GM12878 (cell line): ENCODE results near the gene ARL13A. TPM values are rescaled to one million over a fixed set of nuclear protein-coding genes. Genes with fewer than 3 reads are reported as not detected.
A peak's percentile ranks its signal among the peaks of the same experiment; 100 is the strongest.

Experiments
- ATAC-seq: fragments of 200-7000 bp; cut with Tn5 transposase; 3 replicates; pipeline ENCODE4 v1.9.1; 2020; ENCODE audit warnings: mild to moderate bottlenecking, moderate library complexity
- BruUV-seq: library from RNA; stranded (reverse); fragments of 400-500 nt; replicated peaks from 2 replicates; lab custom pipeline; 2021; lab: Mats Ljungman, UMichigan
- CTCF ChIA-PET: fragments of 300-600 bp; sonication (Branson Sonifier 250); formaldehyde crosslinking; extraction: SDS; loops from one replicate; lab custom pipeline; 2021; ENCODE audit warnings: inconsistent platforms; lab: Yijun Ruan, JAX
- POLR2A ChIA-PET: fragments of 350-600 bp; formaldehyde crosslinking; extraction: SDS; loops from one replicate; lab custom pipeline; 2021; ENCODE audit warnings: inconsistent platforms; lab: Charles Lee
- RAD21 ChIA-PET: fragments of 300-600 bp; sonication (Branson Sonifier 250); formaldehyde crosslinking; loops from one replicate; lab custom pipeline; 2023; ENCODE audit warnings: antibody characterized with exemption; ENCODE audit not compliant: unreplicated experiment; lab: Charles Lee
- SMC1A ChIA-PET: fragments of 300-600 bp; sonication (Branson Sonifier 250); formaldehyde crosslinking; loops from one replicate; lab custom pipeline; 2023; ENCODE audit not compliant: unreplicated experiment, uncharacterized antibody; lab: Charles Lee
- DNase-seq: peaks from one replicate; pipeline ENCODE4 v3.0.0-alpha.2; 2011; ENCODE audit warnings: low read depth, low spot score
- FAIRE-seq: peaks from 3 replicates; lab custom pipeline; 2011; peaks lifted over from hg19 to GRCh38; lab: Jason Lieb, UNC
- H2AFZ ChIP-seq: 2 replicates; pipeline ENCODE4 v1.6.0; 2011; ENCODE audit warnings: low read depth, low read length, control low read depth; ENCODE audit not compliant: control insufficient read depth
- H3K27ac ChIP-seq: 2 replicates; pipeline ENCODE4 v1.5.1; 2011; ENCODE audit warnings: control low read depth; ENCODE audit not compliant: control insufficient read depth, insufficient read depth
- H3K27me3 ChIP-seq, 2 experiments: replicated peaks in 1 of 2; 2 replicates each; pipeline versions ENCODE4 v1.6.0 to v1.6.1; 2011; ENCODE audit warnings: low read length in 1 of 2; ENCODE audit not compliant: control insufficient read depth in 2 of 2, insufficient read depth in 2 of 2
- H3K36me3 ChIP-seq, 2 experiments: 2 replicates each; pipeline ENCODE4 v1.5.1; 2011; ENCODE audit warnings: low read length in 1 of 2; ENCODE audit not compliant: control insufficient read depth in 2 of 2, insufficient read depth in 2 of 2
- H3K4me1 ChIP-seq: 2 replicates; pipeline ENCODE4 v1.6.1; 2011; ENCODE audit warnings: mild to moderate bottlenecking, low read length, moderate library complexity, mixed read lengths; ENCODE audit not compliant: control insufficient read depth, insufficient read depth
- H3K4me2 ChIP-seq: 2 replicates; pipeline ENCODE4 v1.6.0; 2011; ENCODE audit warnings: control low read depth; ENCODE audit not compliant: control insufficient read depth, insufficient read depth
- H3K4me3 ChIP-seq: fragments of 200-600 bp; sonication (generic); 2 replicates; pipeline ENCODE4 v1.5.1; 2016
- H3K79me2 ChIP-seq: 2 replicates; pipeline ENCODE4 v1.6.0; 2011; ENCODE audit warnings: low read length; ENCODE audit not compliant: control insufficient read depth, insufficient read depth
- H3K9ac ChIP-seq: 2 replicates; pipeline ENCODE4 v1.8.0; 2011; ENCODE audit warnings: low read length, control low read depth, mixed read lengths; ENCODE audit not compliant: control insufficient read depth, insufficient read depth
- H3K9me3 ChIP-seq: replicated peaks from 3 replicates; pipeline ENCODE4 v1.5.1; 2011; ENCODE audit warnings: mild to moderate bottlenecking, low read length; ENCODE audit not compliant: control insufficient read depth, insufficient read depth
- H4K20me1 ChIP-seq: 2 replicates; pipeline ENCODE4 v1.6.0; 2011; ENCODE audit not compliant: control insufficient read depth, insufficient read depth
- FOXM1 ChIP-seq: IDR thresholded peaks from 2 replicates; pipeline ENCODE4 v1.6.1; 2012; ENCODE audit warnings: low read depth, mild to moderate bottlenecking, inconsistent platforms, low read length, moderate library complexity
- JUNB ChIP-seq: IDR thresholded peaks from 2 replicates; pipeline ENCODE4 v1.6.1; 2016; ENCODE audit warnings: antibody characterized with exemption, mild to moderate bottlenecking
- NFIC ChIP-seq: IDR thresholded peaks from 2 replicates; pipeline ENCODE4 v1.6.1; 2012; ENCODE audit warnings: low read depth, mild to moderate bottlenecking, inconsistent platforms, low read length, moderate library complexity
- ZBTB40 ChIP-seq: fragments of 450-650 bp; IDR thresholded peaks from 2 replicates; pipeline ENCODE4 v1.6.1; 2016; ENCODE audit warnings: mild to moderate bottlenecking, moderate library complexity, borderline replicate concordance
- WGBS: methylation state at CpG from one replicate; pipeline ENCODE4 v1.1.6; 2016; ENCODE audit warnings: low lambda C conversion rate; ENCODE audit not compliant: insufficient replicate concordance, insufficient coverage; ENCODE audit errors: missing lambda C conversion rate; 5-methylcytosine and 5-hydroxymethylcytosine counted together
- in situ Hi-C: fragments of 300-500 bp; cut with MboI; formaldehyde crosslinking; loops from 9 replicates; pipeline ENCODE4 v1.14.3; 2018; ENCODE audit warnings: mixed read lengths
- intact Hi-C: fragments of 100-400 bp; cut with micrococcal nuclease; formaldehyde crosslinking; loops from one replicate; pipeline ENCODE4 v1.14.2; 2022; ENCODE audit not compliant: unreplicated experiment
- polyA plus RNA-seq, 11 experiments: library from polyadenylated mRNA; depleted of rRNA in 4 of 11; unstranded in 6 of 11; stranded (reverse) in 5 of 11; fragments of >200 nt; fragmentation: Nextera tagmentation in 4 of 11; fragmentation: Illumina TruSeq in 1 of 11; extraction: Ambion mirVana in 4 of 11; extraction: Trizol in 1 of 11; gene quantifications; 1 replicate in 1 of 11; 2 replicates in 10 of 11; pipeline versions ENCODE4 v1.2.1 to v1.2.3, GENCODE V29; 2011 to 2016; ENCODE audit warnings: inconsistent platforms in 2 of 11, missing spikeins in 2 of 11, low read depth in 1 of 11
- total RNA-seq, 4 experiments: library from RNA; depleted of rRNA in 3 of 4; stranded (reverse); fragments of >200 nt in 3 of 4; fragmentation: Illumina TruSeq in 1 of 4; extraction: Trizol in 1 of 4; gene quantifications; 2 replicates each; pipeline versions ENCODE4 v1.2.1 to v1.2.3, GENCODE V29; 2013 to 2021

ARL13A gene
- total and polyA plus RNA-seq, 10 of the 15 experiments (the other 5 are each of a cell fraction or from before 2014, with no cell fraction given), result not detected

GRCh38 chrX:101037231-101037630, 67.7 kb downstream of the ARL13A start:
- ChIA-PET POLR2A (no interaction called here), SMC1A (no interaction called here), RAD21 (no interaction called here), CTCF (no interaction called here)
- Histone ChIP-seq H3K9me3 (no peaks in the 10 kb centered on the region), H3K9ac (no peak overlapping the region), H4K20me1 (no peaks in the 10 kb centered on the region), H3K79me2 (no peaks in the 10 kb centered on the region), H3K36me3 (no peaks in the 10 kb centered on the region; a peak in 1 of 4 replicates), H3K27me3 (no peaks in the 10 kb centered on the region), H3K4me1 (no peaks in the 10 kb centered on the region), H2AFZ (no peak overlapping the region), H3K4me2 (no peak overlapping the region), H3K27ac (no peak overlapping the region), H3K4me3 (no peak overlapping the region)
- intact Hi-C loops (no loop called here), in situ Hi-C loops (no loop called here)
- DNase-seq (no peak), ATAC-seq (no peak), FAIRE-seq (no peak)
- TF ChIP-seq ZBTB40 (peak; percentile 55; the same call in 1 of the 2 replicates), FOXM1 (no peak)
- no TSS peak for BruUV-seq

- Histone ChIP-seq H2AFZ (no peak overlapping the region), H4K20me1 (no peaks in the 10 kb centered on the region), H3K27ac (no peak overlapping the region), H3K9me3 (no peaks in the 10 kb centered on the region), H3K27me3 (no peaks in the 10 kb centered on the region), H3K4me2 (no peak overlapping the region), H3K36me3 (no peaks in the 10 kb centered on the region; a peak in 1 of 4 replicates), H3K4me1 (no peaks in the 10 kb centered on the region), H3K9ac (no peak overlapping the region), H3K4me3 (no peak overlapping the region), H3K79me2 (no peaks in the 10 kb centered on the region)
- no TSS peak for BruUV-seq
- POLR2A ChIA-PET, result no interaction called here
- 7% methylated on average over 4 of the region's 4 CpGs for WGBS
- ATAC-seq (no peak), FAIRE-seq (no peak), DNase-seq (no peak)
- SMC1A ChIA-PET, result no interaction called here
- RAD21 ChIA-PET, result no interaction called here
- intact Hi-C loops, result no loop called here
- TF ChIP-seq JUNB, result peak; percentile 24; the same call in 1 of the 2 replicates
- TF ChIP-seq NFIC, result no peak
- CTCF ChIA-PET, result interaction anchor here (0.8 kb wide), 1 partner anchor 14 kb away, joined by 3 read pairs; no protein-coding TSS in a partner anchor
- in situ Hi-C loops, result no loop called here
Observed at GRCh38 chrX:101040197-101040596, 70.7 kb downstream of the ARL13A start.

Other genes starting within 250 kb of the ARL13A start
- gene SYTL4, start 237.6 kb upstream of the ARL13A start, total RNA-seq (2014; rRNA removed), result 0.11 and 0.22 TPM in 2 replicates
- 0.09 and 0.31 TPM in 2 replicates for gene SYTL4, start 237.6 kb upstream of the ARL13A start, total RNA-seq (2014; rRNA removed; fragmentation: Illumina TruSeq; extraction: Trizol)
- 0.74 TPM in 1 of 2 replicates, not detected in the other for gene SYTL4, start 237.6 kb upstream of the ARL13A start, total RNA-seq (2021)
- gene SYTL4, start 237.6 kb upstream of the ARL13A start, polyA plus RNA-seq (2011; rRNA removed), result not detected in 2 replicates
- 0.22 and 0.38 TPM in 2 replicates for gene SYTL4, start 237.6 kb upstream of the ARL13A start, polyA plus RNA-seq (2014; fragmentation: Illumina TruSeq; extraction: Trizol)
- gene SYTL4, start 237.6 kb upstream of the ARL13A start, polyA plus RNA-seq (2014; fragmentation: Nextera tagmentation; extraction: Ambion mirVana), result under 1 TPM; 0.13 to 0.29 TPM
- gene SYTL4, start 237.6 kb upstream of the ARL13A start, polyA plus RNA-seq (2014; rRNA removed), result 0.15 and 0.17 TPM in 2 replicates
- gene SYTL4, start 237.6 kb upstream of the ARL13A start, polyA plus RNA-seq (2016; fragmentation: Nextera tagmentation; extraction: Ambion mirVana), result under 1 TPM in 1 of 2 experiments, not detected in 1; 0.07 TPM
- gene CSTF2, start 149.3 kb upstream of the ARL13A start, total RNA-seq (2014; rRNA removed), result 34.8 and 35.6 TPM in 2 replicates
- gene CSTF2, start 149.3 kb upstream of the ARL13A start, total RNA-seq (2014; rRNA removed; fragmentation: Illumina TruSeq; extraction: Trizol), result 28.7 and 30.3 TPM in 2 replicates
- 31.9 and 35.2 TPM in 2 replicates for gene CSTF2, start 149.3 kb upstream of the ARL13A start, total RNA-seq (2021)
- gene CSTF2, start 149.3 kb upstream of the ARL13A start, polyA plus RNA-seq (2011; rRNA removed), result 42.7 and 45.2 TPM in 2 replicates
- 37.1 and 40.2 TPM in 2 replicates for gene CSTF2, start 149.3 kb upstream of the ARL13A start, polyA plus RNA-seq (2014; fragmentation: Illumina TruSeq; extraction: Trizol)
- 1 to 10 TPM; 7.7 to 9.0 TPM for gene CSTF2, start 149.3 kb upstream of the ARL13A start, polyA plus RNA-seq (2014; fragmentation: Nextera tagmentation; extraction: Ambion mirVana)
- 36.5 and 36.9 TPM in 2 replicates for gene CSTF2, start 149.3 kb upstream of the ARL13A start, polyA plus RNA-seq (2014; rRNA removed)
- gene CSTF2, start 149.3 kb upstream of the ARL13A start, polyA plus RNA-seq (2016; fragmentation: Nextera tagmentation; extraction: Ambion mirVana), result 10 to 100 TPM; 56.9 to 66.6 TPM
- gene NOX1, start 95.3 kb upstream of the ARL13A start, total RNA-seq (2014; rRNA removed), result not detected in 2 replicates
- not detected in 2 replicates for gene NOX1, start 95.3 kb upstream of the ARL13A start, total RNA-seq (2014; rRNA removed; fragmentation: Illumina TruSeq; extraction: Trizol)
- gene NOX1, start 95.3 kb upstream of the ARL13A start, total RNA-seq (2021), result 0.16 TPM in 1 of 2 replicates, not detected in the other
- gene NOX1, start 95.3 kb upstream of the ARL13A start, polyA plus RNA-seq (2011; rRNA removed), result not detected in 2 replicates
- 0.03 TPM in 1 of 2 replicates, not detected in the other for gene NOX1, start 95.3 kb upstream of the ARL13A start, polyA plus RNA-seq (2014; fragmentation: Illumina TruSeq; extraction: Trizol)
- gene NOX1, start 95.3 kb upstream of the ARL13A start, polyA plus RNA-seq (2014; fragmentation: Nextera tagmentation; extraction: Ambion mirVana), result under 1 TPM in 1 of 2 experiments, not detected in 1; 0.09 TPM
- not detected in 2 replicates for gene NOX1, start 95.3 kb upstream of the ARL13A start, polyA plus RNA-seq (2014; rRNA removed)
- gene NOX1, start 95.3 kb upstream of the ARL13A start, polyA plus RNA-seq (2016; fragmentation: Nextera tagmentation; extraction: Ambion mirVana), result under 1 TPM; 0.08 TPM
- gene XKRX, start 40.8 kb upstream of the ARL13A start, total RNA-seq (2014; rRNA removed), result 0.27 and 0.28 TPM in 2 replicates
- 0.13 and 0.18 TPM in 2 replicates for gene XKRX, start 40.8 kb upstream of the ARL13A start, total RNA-seq (2014; rRNA removed; fragmentation: Illumina TruSeq; extraction: Trizol)
- 0.24 and 0.26 TPM in 2 replicates for gene XKRX, start 40.8 kb upstream of the ARL13A start, total RNA-seq (2021)
- gene XKRX, start 40.8 kb upstream of the ARL13A start, polyA plus RNA-seq (2011; rRNA removed), result 0.30 and 0.52 TPM in 2 replicates
- gene XKRX, start 40.8 kb upstream of the ARL13A start, polyA plus RNA-seq (2014; fragmentation: Illumina TruSeq; extraction: Trizol), result 0.13 and 0.19 TPM in 2 replicates
- gene XKRX, start 40.8 kb upstream of the ARL13A start, polyA plus RNA-seq (2014; fragmentation: Nextera tagmentation; extraction: Ambion mirVana), result under 1 TPM in 1 of 2 experiments, not detected in 1; 0.07 TPM
- 0.09 TPM in 1 of 2 replicates, not detected in the other for gene XKRX, start 40.8 kb upstream of the ARL13A start, polyA plus RNA-seq (2014; rRNA removed)
- not detected for gene XKRX, start 40.8 kb upstream of the ARL13A start, polyA plus RNA-seq (2016; fragmentation: Nextera tagmentation; extraction: Ambion mirVana)
- gene TRMT2B, start 82.4 kb downstream of the ARL13A start, total RNA-seq (2014; rRNA removed), result 12.4 and 13.0 TPM in 2 replicates
- gene TRMT2B, start 82.4 kb downstream of the ARL13A start, total RNA-seq (2014; rRNA removed; fragmentation: Illumina TruSeq; extraction: Trizol), result 11.3 and 12.5 TPM in 2 replicates
- 13.0 and 14.2 TPM in 2 replicates for gene TRMT2B, start 82.4 kb downstream of the ARL13A start, total RNA-seq (2021)
- 14.2 and 16.1 TPM in 2 replicates for gene TRMT2B, start 82.4 kb downstream of the ARL13A start, polyA plus RNA-seq (2011; rRNA removed)
- 11.7 and 13.1 TPM in 2 replicates for gene TRMT2B, start 82.4 kb downstream of the ARL13A start, polyA plus RNA-seq (2014; fragmentation: Illumina TruSeq; extraction: Trizol)
- gene TRMT2B, start 82.4 kb downstream of the ARL13A start, polyA plus RNA-seq (2014; fragmentation: Nextera tagmentation; extraction: Ambion mirVana), result 1 to 10 TPM; 2.5 to 4.1 TPM
- gene TRMT2B, start 82.4 kb downstream of the ARL13A start, polyA plus RNA-seq (2014; rRNA removed), result 11.0 and 11.3 TPM in 2 replicates
- gene TRMT2B, start 82.4 kb downstream of the ARL13A start, polyA plus RNA-seq (2016; fragmentation: Nextera tagmentation; extraction: Ambion mirVana), result 10 to 100 TPM; 10.5 to 10.9 TPM
- not detected in 2 replicates for gene TMEM35A, start 109.2 kb downstream of the ARL13A start, total RNA-seq (2014; rRNA removed)
- not detected in 2 replicates for gene TMEM35A, start 109.2 kb downstream of the ARL13A start, total RNA-seq (2014; rRNA removed; fragmentation: Illumina TruSeq; extraction: Trizol)
- not detected in 2 replicates for gene TMEM35A, start 109.2 kb downstream of the ARL13A start, total RNA-seq (2021)
- not detected in 2 replicates for gene TMEM35A, start 109.2 kb downstream of the ARL13A start, polyA plus RNA-seq (2011; rRNA removed)
- gene TMEM35A, start 109.2 kb downstream of the ARL13A start, polyA plus RNA-seq (2014; fragmentation: Illumina TruSeq; extraction: Trizol), result not detected in 2 replicates
- not detected for gene TMEM35A, start 109.2 kb downstream of the ARL13A start, polyA plus RNA-seq (2014; fragmentation: Nextera tagmentation; extraction: Ambion mirVana)
- not detected in 2 replicates for gene TMEM35A, start 109.2 kb downstream of the ARL13A start, polyA plus RNA-seq (2014; rRNA removed)
- gene TMEM35A, start 109.2 kb downstream of the ARL13A start, polyA plus RNA-seq (2016; fragmentation: Nextera tagmentation; extraction: Ambion mirVana), result not detected
- gene CENPI, start 128.5 kb downstream of the ARL13A start, total RNA-seq (2014; rRNA removed), result 25.8 and 28.8 TPM in 2 replicates
- gene CENPI, start 128.5 kb downstream of the ARL13A start, total RNA-seq (2014; rRNA removed; fragmentation: Illumina TruSeq; extraction: Trizol), result 22.5 and 24.3 TPM in 2 replicates
- gene CENPI, start 128.5 kb downstream of the ARL13A start, total RNA-seq (2021), result 15.8 and 18.9 TPM in 2 replicates
- 22.5 and 26.0 TPM in 2 replicates for gene CENPI, start 128.5 kb downstream of the ARL13A start, polyA plus RNA-seq (2011; rRNA removed)
- 18.6 and 19.5 TPM in 2 replicates for gene CENPI, start 128.5 kb downstream of the ARL13A start, polyA plus RNA-seq (2014; fragmentation: Illumina TruSeq; extraction: Trizol)
- gene CENPI, start 128.5 kb downstream of the ARL13A start, polyA plus RNA-seq (2014; fragmentation: Nextera tagmentation; extraction: Ambion mirVana), result 1 to 10 TPM; 6.9 TPM
- 13.4 and 14.1 TPM in 2 replicates for gene CENPI, start 128.5 kb downstream of the ARL13A start, polyA plus RNA-seq (2014; rRNA removed)
- gene CENPI, start 128.5 kb downstream of the ARL13A start, polyA plus RNA-seq (2016; fragmentation: Nextera tagmentation; extraction: Ambion mirVana), result 10 to 100 TPM; 13.6 to 16.1 TPM